ENCODE measurements around the gene THEM5. TPM values are rescaled to one million over a fixed set of nuclear protein-coding genes. Genes with fewer than 3 reads are reported as not detected.
"Not testable (repeated sequence)": the region's sequence is repeated elsewhere in the genome, so short reads cannot be mapped to it uniquely, and the experiment has no call there.

Gene THEM5
- not detected for total RNA-seq
- long read RNA-seq = 0 reads

GRCh38 chr1:151853411-151853943 lies at the start of gene THEM5:
THEM5 (minus strand) TSS chr1:151853712; CDS start chr1:151853565, 147 bp downstream.
- no peak for ATAC-seq
- intact Hi-C loops (cut with DNase I) = no loop called here
- no peak for DNase-seq

GRCh38 chr1:151902858-151903257 lies 49.3 kb upstream of the THEM5 start:
- intact Hi-C loops (cut with DNase I) = no loop called here
- ATAC-seq (no peak), DNase-seq (no peak)

GRCh38 chr1:151900804-151901203 lies 47.3 kb upstream of the THEM5 start:
- DNase-seq; ATAC-seq; intact Hi-C loops (cut with DNase I): not testable (repeated sequence)

- DNase-seq = no peak
- no peak for ATAC-seq
- intact Hi-C loops (cut with DNase I) = no loop called here
Observed at GRCh38 chr1:151898519-151898991, 45.0 kb upstream of the THEM5 start.

- ATAC-seq (no peak), DNase-seq (no peak)
- intact Hi-C loops (cut with DNase I) = no loop called here
Observed at GRCh38 chr1:151897991-151898431, 44.5 kb upstream of the THEM5 start.

GRCh38 chr1:151893176-151893924 lies 39.8 kb upstream of the THEM5 start:
- no peak for ATAC-seq

GRCh38 chr1:151892190-151892589 lies 38.7 kb upstream of the THEM5 start:
- intact Hi-C loops (cut with DNase I) = no loop called here
- ATAC-seq (no peak), DNase-seq (no peak)

More at GRCh38 chr1:151893176-151893924, 39.8 kb upstream of the THEM5 start:
- DNase-seq = no peak
- intact Hi-C loops (cut with DNase I) = no loop called here

- DNase-seq (no peak), ATAC-seq (no peak)
- intact Hi-C loops (cut with DNase I) = no loop called here
Observed at GRCh38 chr1:151891512-151891911, 38.0 kb upstream of the THEM5 start.

- intact Hi-C loops (cut with DNase I) = no loop called here
- ATAC-seq (no peak), DNase-seq (no peak)
Observed at GRCh38 chr1:151888972-151889570, 35.6 kb upstream of the THEM5 start.

- no peak for ATAC-seq
- no peak for DNase-seq
Observed at GRCh38 chr1:151887028-151887427, 33.5 kb upstream of the THEM5 start.

GRCh38 chr1:151885479-151885878 lies 32.0 kb upstream of the THEM5 start:
- intact Hi-C loops (cut with DNase I) = no loop called here
- ATAC-seq (no peak), DNase-seq (no peak)

More at GRCh38 chr1:151887028-151887427, 33.5 kb upstream of the THEM5 start:
- intact Hi-C loops (cut with DNase I) = no loop called here

- intact Hi-C loops (cut with DNase I); ATAC-seq; DNase-seq: not testable (repeated sequence)
Observed at GRCh38 chr1:151884879-151885278, 31.4 kb upstream of the THEM5 start.

- DNase-seq; intact Hi-C loops (cut with DNase I); ATAC-seq: not testable (repeated sequence)
Observed at GRCh38 chr1:151884445-151884844, 30.9 kb upstream of the THEM5 start.

GRCh38 chr1:151883898-151884297 lies 30.4 kb upstream of the THEM5 start:
- DNase-seq; intact Hi-C loops (cut with DNase I); ATAC-seq: not testable (repeated sequence)

GRCh38 chr1:151882918-151883317 lies 29.4 kb upstream of the THEM5 start:
- ATAC-seq; intact Hi-C loops (cut with DNase I); DNase-seq: not testable (repeated sequence)

- intact Hi-C loops (cut with DNase I) = no loop called here
- DNase-seq = no peak
- no peak for ATAC-seq
Observed at GRCh38 chr1:151882466-151882865, 29.0 kb upstream of the THEM5 start.

- DNase-seq (no peak), ATAC-seq (no peak)
- intact Hi-C loops (cut with DNase I) = no loop called here
Observed at GRCh38 chr1:151881479-151881878, 28.0 kb upstream of the THEM5 start.

- no peak for ATAC-seq
- DNase-seq = no peak
- intact Hi-C loops (cut with DNase I) = no loop called here
Observed at GRCh38 chr1:151875419-151876097, 22.0 kb upstream of the THEM5 start.

GRCh38 chr1:151872776-151873175 lies 19.3 kb upstream of the THEM5 start:
- intact Hi-C loops (cut with DNase I) = not testable (repeated sequence)

More at GRCh38 chr1:151872776-151873175, 19.3 kb upstream of the THEM5 start:
- not testable (repeated sequence) for DNase-seq, ATAC-seq
